KOPT-K1 (cell line): ENCODE results near the gene FLAD1.

Experiments used
- H3K27ac ChIP-seq: fragments of 200-600 bp; sonication (generic); 2 replicates; pipeline ENCODE4 v1.5.1; 2016; ENCODE audit warnings: antibody characterized with exemption, mild to moderate bottlenecking, low read depth, low read length; ENCODE audit not compliant: poor library complexity, severe bottlenecking
- H3K36me3 ChIP-seq: fragments of 200-600 bp; sonication (generic); 2 replicates; pipeline ENCODE4 v1.5.1; 2017; ENCODE audit warnings: antibody characterized with exemption, mild to moderate bottlenecking, low read length, moderate library complexity; ENCODE audit not compliant: insufficient read depth
- H3K9me3 ChIP-seq: fragments of 200-600 bp; sonication (generic); 2 replicates; pipeline ENCODE4 v1.5.1; 2017; ENCODE audit warnings: antibody characterized with exemption, low read length, mild to moderate bottlenecking; ENCODE audit not compliant: insufficient read depth, poor library complexity, severe bottlenecking

Gene FLAD1

GRCh38 chr1:155000411-155000725, 17.2 kb downstream of the FLAD1 start:
- H3K36me3 ChIP-seq: no peaks in the 10 kb centered on the region
- H3K27ac ChIP-seq: no peak overlapping the region
- no peaks in the 10 kb centered on the region for H3K9me3 ChIP-seq

- H3K36me3 ChIP-seq: no peaks in the 10 kb centered on the region
- H3K9me3 ChIP-seq: no peaks in the 10 kb centered on the region
- no peak overlapping the region for H3K27ac ChIP-seq
These were observed 17.7 kb downstream of the FLAD1 start for GRCh38 chr1:155000726-155001424.

GRCh38 chr1:155001425-155001674, 18.2 kb downstream of the FLAD1 start:
- Histone ChIP-seq H3K36me3 (no peaks in the 10 kb centered on the region), H3K27ac (no peak overlapping the region), H3K9me3 (no peaks in the 10 kb centered on the region)

GRCh38 chr1:155001675-155002463, 18.7 kb downstream of the FLAD1 start:
- no peaks in the 10 kb centered on the region for H3K9me3 ChIP-seq
- no peaks in the 10 kb centered on the region for H3K36me3 ChIP-seq
- no peak overlapping the region for H3K27ac ChIP-seq

GRCh38 chr1:155002464-155003226, 19.5 kb downstream of the FLAD1 start, which contains the start of gene ZBTB7B:
Gene ZBTB7B, plus strand, starts transcription at chr1:155002802. Its CDS starts 11,859 bp downstream, at chr1:155014661.
- no peak within 1 kb of the TSS for H3K27ac ChIP-seq
- H3K36me3 ChIP-seq: no peaks in the 10 kb centered on the region
- H3K9me3 ChIP-seq: no peaks in the 10 kb centered on the region

GRCh38 chr1:155003227-155003765, 20.2 kb downstream of the FLAD1 start:
- H3K9me3 ChIP-seq: no peaks in the 10 kb centered on the region
- H3K27ac ChIP-seq: no peak overlapping the region
- no peaks in the 10 kb centered on the region for H3K36me3 ChIP-seq

- no peak overlapping the region for H3K27ac ChIP-seq
- H3K36me3 ChIP-seq: no peaks in the 10 kb centered on the region
- H3K9me3 ChIP-seq: no peaks in the 10 kb centered on the region
These were observed 20.7 kb downstream of the FLAD1 start for GRCh38 chr1:155003766-155004351.

GRCh38 chr1:155004352-155005075, 21.4 kb downstream of the FLAD1 start:
- Histone ChIP-seq H3K36me3 (no peaks in the 10 kb centered on the region), H3K27ac (no peak overlapping the region), H3K9me3 (no peaks in the 10 kb centered on the region)

GRCh38 chr1:155005076-155006011, 22.2 kb downstream of the FLAD1 start:
- Histone ChIP-seq H3K36me3 (no peaks in the 10 kb centered on the region), H3K27ac (no peak overlapping the region), H3K9me3 (no peaks in the 10 kb centered on the region)

GRCh38 chr1:155006601-155007101, 23.5 kb downstream of the FLAD1 start:
- H3K36me3 ChIP-seq: no peaks in the 10 kb centered on the region
- H3K27ac ChIP-seq: no peak overlapping the region
- no peaks in the 10 kb centered on the region for H3K9me3 ChIP-seq

GRCh38 chr1:155007251-155007828, 24.2 kb downstream of the FLAD1 start:
- H3K27ac ChIP-seq: no peak overlapping the region
- H3K9me3 ChIP-seq: no peaks in the 10 kb centered on the region
- no peaks in the 10 kb centered on the region for H3K36me3 ChIP-seq

- no peak overlapping the region for H3K27ac ChIP-seq
- no peaks in the 10 kb centered on the region for H3K36me3 ChIP-seq
- H3K9me3 ChIP-seq: no peaks in the 10 kb centered on the region
These were observed 25.1 kb downstream of the FLAD1 start for GRCh38 chr1:155008015-155008941.
